Activated naive CD8-positive, alpha-beta T cell treated with anti-CD3 and anti-CD28 coated beads for 36 hours (primary cell): ENCODE measurements around the gene EPB41L1. TPM values are rescaled to one million over a fixed set of nuclear protein-coding genes. Genes with fewer than 3 reads are reported as not detected.

Experiments used
- DNase-seq: peaks from one replicate; pipeline ENCODE4 v3.0.0; 2021
- H3K27ac Mint-ChIP-seq: one replicate; pipeline ENCODE4 v1.8.0; 2022; ENCODE audit warnings: mild to moderate bottlenecking, moderate library complexity, mixed read lengths
- H3K27me3 Mint-ChIP-seq: one replicate; pipeline ENCODE4 v1.8.0; 2022; ENCODE audit warnings: mild to moderate bottlenecking, mixed read lengths
- H3K36me3 Mint-ChIP-seq: one replicate; pipeline ENCODE4 v1.8.0; 2021; ENCODE audit warnings: mild to moderate bottlenecking, mixed read lengths
- H3K4me1 Mint-ChIP-seq: one replicate; pipeline ENCODE4 v1.8.0; 2021; ENCODE audit warnings: mixed read lengths
- H3K4me3 Mint-ChIP-seq: one replicate; pipeline ENCODE4 v1.8.0; 2022; ENCODE audit warnings: mild to moderate bottlenecking, moderate library complexity, mixed read lengths
- H3K9me3 Mint-ChIP-seq: one replicate; pipeline ENCODE4 v1.8.0; 2022; ENCODE audit warnings: mixed read lengths
- total RNA-seq, 2 experiments: library from RNA; stranded (reverse); gene quantifications; one replicate each; pipeline ENCODE4 v1.2.3, GENCODE V29; 2021

EPB41L1 gene
- total RNA-seq, 2 experiments from 2014 or later, result 0.84 to 0.99 TPM

DNA sequence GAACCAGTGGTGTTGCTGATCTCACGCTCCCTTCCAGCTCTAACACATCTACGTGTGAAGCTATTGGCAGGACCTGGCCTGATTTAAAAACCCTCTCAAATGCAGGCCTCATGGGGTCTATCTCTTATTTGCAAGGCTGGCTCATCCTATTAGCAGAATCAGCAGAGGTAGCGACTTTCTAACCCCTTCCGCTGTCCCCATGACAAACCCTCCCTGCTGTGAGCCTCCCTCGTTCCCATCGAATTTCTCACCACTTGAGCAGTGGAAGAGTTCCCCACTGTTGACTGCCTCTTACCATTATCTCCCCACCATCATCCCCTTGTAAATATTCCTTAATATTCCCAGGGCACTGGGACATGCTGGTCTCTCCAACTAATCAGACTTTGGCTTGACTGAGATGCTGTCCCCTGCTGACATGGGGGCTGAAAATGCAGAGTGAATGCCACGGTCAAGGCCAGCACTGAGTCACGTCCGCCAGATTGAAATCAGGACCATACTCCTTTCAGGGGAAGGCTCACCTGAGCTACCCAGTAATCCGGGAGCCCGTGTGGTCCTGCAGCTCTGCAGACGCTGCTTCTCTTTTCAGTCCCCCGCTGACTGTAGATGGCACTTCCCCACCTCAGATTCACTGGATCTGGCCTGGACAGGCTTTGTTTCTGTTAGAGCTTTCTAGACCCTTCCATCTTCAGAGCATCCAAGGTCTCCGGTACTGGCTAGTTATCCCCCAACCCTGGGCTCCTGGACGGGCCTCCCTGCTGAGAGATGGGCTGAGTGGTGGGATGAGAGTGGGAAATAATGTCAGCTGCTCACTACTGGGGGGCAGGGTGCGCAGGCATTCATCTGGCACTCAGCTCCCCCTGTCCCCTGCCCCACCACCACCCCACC, 104.9 kb downstream of the EPB41L1 start:
- no peak overlapping the region for H3K27ac Mint-ChIP-seq
- no peaks in the 10 kb centered on the region for H3K9me3 Mint-ChIP-seq
- no peaks in the 10 kb centered on the region for H3K4me1 Mint-ChIP-seq
- H3K4me3 Mint-ChIP-seq, result no peak overlapping the region
- no peak for DNase-seq
- peaks cover 3% of the 10 kb centered on the region for H3K36me3 Mint-ChIP-seq
- no peaks in the 10 kb centered on the region for H3K27me3 Mint-ChIP-seq

DNA sequence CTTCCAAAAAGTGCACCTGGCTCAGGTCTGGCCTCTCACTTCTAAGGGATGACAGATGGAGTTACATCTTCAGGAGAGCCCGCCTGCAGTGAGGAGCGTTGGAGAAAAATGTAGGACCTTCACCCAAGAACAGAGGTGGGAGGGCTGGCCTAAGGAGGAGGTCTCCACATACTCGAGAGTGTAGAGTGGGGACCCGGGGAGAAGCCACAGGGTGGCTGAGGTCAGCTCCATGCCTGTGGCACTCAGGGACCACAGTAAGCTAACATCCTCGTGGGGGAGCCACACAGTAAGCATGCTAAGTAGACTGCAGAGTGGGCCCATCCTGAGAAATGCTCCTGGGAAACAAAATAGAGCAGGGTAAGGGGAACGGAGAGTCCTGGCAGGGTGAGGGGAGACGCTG, 105.8 kb downstream of the EPB41L1 start:
- Mint-ChIP-seq H3K36me3 (peaks cover 3% of the 10 kb centered on the region), H3K4me1 (no peaks in the 10 kb centered on the region), H3K27ac (no peak overlapping the region), H3K9me3 (no peaks in the 10 kb centered on the region), H3K27me3 (no peaks in the 10 kb centered on the region), H3K4me3 (no peak overlapping the region)
- DNase-seq, result no peak

DNA sequence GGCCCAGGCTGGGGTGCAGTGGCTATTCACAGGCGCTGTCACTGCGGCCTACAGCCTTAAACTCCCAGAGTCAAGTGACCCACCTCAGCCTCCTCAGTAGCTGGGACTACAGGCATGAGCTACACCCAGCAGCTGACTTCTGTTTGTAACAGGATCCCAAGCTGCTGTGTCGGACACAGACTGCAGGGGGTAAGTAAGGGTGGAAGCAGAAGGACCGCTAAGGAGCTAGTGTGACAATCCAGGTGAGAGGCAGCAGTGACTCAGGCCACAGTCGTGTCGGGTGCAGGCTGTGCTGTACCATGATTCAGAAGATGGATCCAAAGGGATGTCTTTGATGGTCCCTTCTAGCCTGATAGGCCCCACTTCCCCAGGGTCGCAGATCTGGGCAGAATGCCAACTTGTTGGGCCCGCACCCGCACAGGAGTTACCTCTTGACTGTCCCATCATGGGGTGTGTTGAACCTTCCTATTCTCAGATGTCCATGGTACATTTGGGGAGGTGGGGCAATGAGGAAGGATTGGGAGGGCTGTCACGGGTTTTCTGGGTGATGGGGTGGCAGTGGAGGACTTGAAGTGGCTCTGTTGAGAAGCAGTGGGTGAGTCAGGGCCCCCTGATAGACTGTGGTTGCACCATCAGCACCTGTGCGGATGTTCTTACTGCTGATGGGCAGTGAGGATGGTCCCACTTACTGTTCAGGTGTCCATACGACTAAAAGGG, 107.0 kb downstream of the EPB41L1 start:
- Mint-ChIP-seq H3K4me3 (no peak overlapping the region), H3K27ac (no peak overlapping the region), H3K36me3 (no peaks in the 10 kb centered on the region), H3K27me3 (no peaks in the 10 kb centered on the region), H3K4me1 (no peaks in the 10 kb centered on the region), H3K9me3 (no peaks in the 10 kb centered on the region)
- DNase-seq, result no peak

DNA sequence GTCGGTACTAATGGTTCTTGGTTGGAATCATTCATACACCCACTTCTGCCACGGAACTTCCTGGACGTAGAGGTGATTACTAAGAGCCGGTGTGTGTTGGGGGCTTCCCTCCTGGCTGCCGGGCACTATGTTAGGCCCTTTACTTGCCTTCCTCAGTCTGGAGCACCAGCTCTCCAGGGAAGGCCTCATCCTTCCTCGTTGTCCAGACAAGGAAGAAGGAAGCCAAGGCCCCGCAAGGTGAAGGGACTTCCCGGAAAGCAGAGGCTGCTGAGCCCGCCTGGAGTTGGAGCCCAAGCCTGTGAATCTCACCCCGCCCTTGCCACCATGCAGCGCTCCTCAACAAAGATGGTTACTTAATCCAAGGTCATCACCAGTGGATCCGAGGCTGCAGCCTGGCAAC, 107.9 kb downstream of the EPB41L1 start:
- H3K4me1 Mint-ChIP-seq, result no peaks in the 10 kb centered on the region
- H3K36me3 Mint-ChIP-seq, result no peaks in the 10 kb centered on the region
- H3K9me3 Mint-ChIP-seq, result no peaks in the 10 kb centered on the region
- no peak overlapping the region for H3K27ac Mint-ChIP-seq
- no peak overlapping the region for H3K4me3 Mint-ChIP-seq
- H3K27me3 Mint-ChIP-seq, result no peaks in the 10 kb centered on the region
- DNase-seq, result no peak

DNA sequence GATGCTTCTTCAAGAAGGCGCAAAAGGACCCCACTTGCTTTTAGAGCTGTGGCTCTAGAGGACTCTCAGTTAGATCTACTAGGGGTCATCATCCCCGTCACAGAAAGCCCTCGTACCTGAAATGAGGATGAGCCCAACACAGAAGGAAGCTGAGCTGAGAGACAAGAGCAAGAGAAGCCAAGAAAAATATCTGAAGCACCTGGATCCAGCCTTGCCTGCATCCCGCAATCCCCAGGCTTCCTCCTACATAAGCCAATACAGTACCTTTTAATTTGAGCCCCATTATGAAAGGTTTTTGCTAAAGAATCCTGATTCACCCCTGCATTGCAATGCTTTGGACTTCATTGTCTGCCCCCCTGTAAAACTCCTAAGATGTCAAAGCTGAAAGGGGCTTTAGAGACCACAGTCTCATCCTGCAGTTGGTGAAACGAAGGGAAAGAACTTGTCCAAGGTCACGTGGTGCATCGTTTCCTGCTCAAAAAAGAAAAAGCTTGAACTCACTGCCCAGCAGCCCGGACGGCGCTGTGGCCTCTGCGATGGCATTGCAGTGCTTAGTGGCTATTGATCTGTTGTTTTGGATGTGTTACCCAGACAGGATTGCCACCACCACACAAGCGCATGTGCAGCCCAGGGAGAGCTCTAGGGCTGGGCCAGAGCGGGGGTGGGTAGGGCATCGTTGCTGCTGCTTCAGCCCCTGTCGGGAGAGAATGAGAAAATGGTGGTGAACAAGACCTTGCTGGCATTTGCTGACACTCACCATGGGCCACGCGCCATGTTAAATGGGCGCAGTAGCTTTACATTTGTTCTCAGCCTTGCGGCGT, 110.1 kb downstream of the EPB41L1 start:
- DNase-seq, result no peak

DNA sequence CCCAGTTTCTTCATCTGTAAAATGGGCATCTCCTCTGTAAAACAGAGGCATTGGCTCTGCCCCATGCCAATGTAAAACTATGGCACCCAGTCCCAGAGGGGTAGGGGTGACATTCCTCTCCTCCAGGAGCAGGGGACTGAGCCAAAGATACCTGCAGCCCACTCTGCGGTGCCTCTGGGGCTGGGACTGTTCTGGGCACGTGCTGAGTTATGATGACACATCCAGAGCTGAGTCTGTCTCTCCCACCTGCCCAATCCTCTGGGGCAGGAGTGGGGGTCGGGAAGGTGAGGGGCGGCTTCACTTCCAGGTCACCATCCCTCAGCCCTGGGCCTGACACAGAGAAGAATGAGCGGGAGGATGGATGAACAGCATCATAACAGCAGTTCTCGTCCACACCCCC, 111.6 kb downstream of the EPB41L1 start:
- DNase-seq, result no peak
- Mint-ChIP-seq H3K36me3 (no peaks in the 10 kb centered on the region), H3K4me3 (no peak overlapping the region), H3K4me1 (no peaks in the 10 kb centered on the region), H3K27ac (no peak overlapping the region), H3K27me3 (no peaks in the 10 kb centered on the region), H3K9me3 (no peaks in the 10 kb centered on the region)

More for the DNA sequence above, 110.1 kb downstream of the EPB41L1 start:
- Mint-ChIP-seq H3K36me3 (no peaks in the 10 kb centered on the region), H3K27ac (no peak overlapping the region), H3K4me1 (no peaks in the 10 kb centered on the region), H3K4me3 (no peak overlapping the region), H3K27me3 (no peaks in the 10 kb centered on the region), H3K9me3 (no peaks in the 10 kb centered on the region)

DNA sequence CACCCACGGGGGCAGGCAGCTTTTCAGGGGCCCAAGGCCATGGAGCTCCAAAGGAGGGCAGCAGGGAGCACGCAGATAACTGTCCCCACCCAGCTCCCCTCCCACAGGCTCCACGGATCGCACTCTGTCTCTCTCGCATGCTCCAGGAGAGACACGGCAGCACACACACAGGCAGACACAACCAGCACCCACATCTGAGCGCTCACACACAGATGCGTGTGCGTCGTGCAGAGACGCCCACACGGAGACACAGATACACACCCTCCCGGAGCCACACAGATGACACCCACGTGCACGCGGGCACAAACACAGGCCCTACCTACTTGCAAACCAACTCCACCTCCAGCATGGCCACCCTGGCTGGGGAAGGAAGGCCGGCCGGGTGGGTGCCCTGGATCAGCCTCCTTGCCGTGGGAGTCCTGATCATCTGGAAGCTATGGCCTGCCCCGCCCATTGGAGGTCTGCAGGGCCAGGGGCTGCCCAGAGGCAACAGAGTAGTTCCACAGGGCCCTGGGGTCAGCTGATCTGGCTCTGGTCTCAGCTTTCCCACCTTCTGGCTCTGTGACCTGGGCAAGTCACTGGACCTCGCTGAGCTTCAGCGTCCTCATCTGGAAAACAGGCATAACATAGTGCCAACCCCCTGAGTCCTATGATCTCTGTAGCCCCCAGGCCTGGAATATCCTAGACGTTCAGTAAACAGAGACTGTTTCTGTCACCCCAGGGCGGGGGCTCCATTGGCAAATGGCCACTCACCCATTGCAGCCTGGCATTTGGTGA, 113.3 kb downstream of the EPB41L1 start:
- Mint-ChIP-seq H3K27me3 (no peaks in the 10 kb centered on the region), H3K9me3 (no peaks in the 10 kb centered on the region), H3K36me3 (no peaks in the 10 kb centered on the region), H3K4me3 (no peak overlapping the region), H3K4me1 (no peaks in the 10 kb centered on the region), H3K27ac (no peak overlapping the region)
- DNase-seq, result no peak

DNA sequence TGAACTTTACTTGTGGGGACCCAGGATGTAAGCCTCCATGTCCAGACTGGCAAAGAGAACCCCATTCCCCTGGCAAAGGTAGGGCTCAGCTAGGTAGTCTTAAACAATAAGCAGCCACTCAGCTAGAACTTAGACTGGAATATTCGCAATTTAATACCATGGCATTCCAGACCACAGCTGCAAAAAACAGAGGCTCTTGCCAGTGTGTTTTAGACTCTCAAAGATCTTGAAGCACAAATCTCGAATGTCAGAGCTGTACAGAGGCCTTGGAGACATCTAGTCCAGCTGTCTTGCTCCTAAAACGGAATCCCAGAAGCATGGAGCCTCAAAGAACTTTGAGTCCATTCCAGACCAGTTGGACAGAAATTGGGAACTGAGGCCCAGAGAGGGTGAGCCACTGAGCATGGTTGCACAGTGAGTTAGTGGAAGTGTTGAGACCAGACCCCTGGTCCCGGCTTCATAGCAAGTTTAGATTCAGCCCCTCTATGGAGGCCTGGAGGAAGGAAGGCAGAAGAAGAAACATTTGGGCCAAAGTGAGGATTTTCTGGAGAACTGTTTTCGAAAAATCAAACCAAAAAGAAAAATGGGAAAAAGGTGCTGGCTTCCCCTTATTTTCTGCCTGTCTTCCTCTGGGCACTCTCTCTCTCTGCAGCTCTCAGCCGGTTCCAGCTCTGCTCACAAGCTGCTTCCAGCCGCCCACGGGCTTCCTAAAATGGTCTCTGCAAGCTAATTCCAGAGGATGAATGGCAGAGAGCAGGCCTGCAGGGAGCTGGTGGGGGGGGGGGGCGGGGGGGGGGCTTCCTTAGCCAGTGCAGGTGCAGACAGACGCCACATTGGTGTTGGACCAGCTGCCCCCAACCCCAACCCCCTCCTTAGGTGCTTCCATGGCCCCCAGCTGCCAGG, 114.2 kb downstream of the EPB41L1 start:
- Mint-ChIP-seq H3K36me3 (no peaks in the 10 kb centered on the region), H3K9me3 (no peaks in the 10 kb centered on the region), H3K4me1 (no peaks in the 10 kb centered on the region), H3K27me3 (peaks cover 2% of the 10 kb centered on the region), H3K4me3 (no peak overlapping the region), H3K27ac (no peak overlapping the region)
- DNase-seq, result no peak

DNA sequence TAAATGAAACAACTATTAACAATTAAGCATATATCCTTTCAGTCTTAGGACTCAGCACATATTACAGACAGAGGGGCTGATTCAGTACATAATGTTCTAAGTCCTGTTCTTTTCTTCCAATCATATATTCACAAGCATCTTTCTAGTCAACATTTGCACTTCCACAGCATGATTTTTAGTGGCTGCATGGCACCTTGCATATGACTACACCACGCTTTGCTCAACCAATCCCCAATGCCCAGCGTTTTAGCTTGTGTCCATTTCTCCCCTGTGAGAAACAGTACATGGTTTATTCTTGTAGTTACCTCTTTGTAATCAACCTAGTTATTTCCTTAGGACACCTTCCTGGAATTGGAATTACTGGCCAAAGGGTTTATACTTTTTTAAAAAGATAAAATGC, 115.0 kb downstream of the EPB41L1 start:
- H3K4me1 Mint-ChIP-seq, result no peaks in the 10 kb centered on the region
- no peak for DNase-seq
- H3K36me3 Mint-ChIP-seq, result no peaks in the 10 kb centered on the region
- H3K27ac Mint-ChIP-seq, result no peak overlapping the region
- no peak overlapping the region for H3K4me3 Mint-ChIP-seq
- peaks cover 8% of the 10 kb centered on the region for H3K27me3 Mint-ChIP-seq
- no peaks in the 10 kb centered on the region for H3K9me3 Mint-ChIP-seq

DNA sequence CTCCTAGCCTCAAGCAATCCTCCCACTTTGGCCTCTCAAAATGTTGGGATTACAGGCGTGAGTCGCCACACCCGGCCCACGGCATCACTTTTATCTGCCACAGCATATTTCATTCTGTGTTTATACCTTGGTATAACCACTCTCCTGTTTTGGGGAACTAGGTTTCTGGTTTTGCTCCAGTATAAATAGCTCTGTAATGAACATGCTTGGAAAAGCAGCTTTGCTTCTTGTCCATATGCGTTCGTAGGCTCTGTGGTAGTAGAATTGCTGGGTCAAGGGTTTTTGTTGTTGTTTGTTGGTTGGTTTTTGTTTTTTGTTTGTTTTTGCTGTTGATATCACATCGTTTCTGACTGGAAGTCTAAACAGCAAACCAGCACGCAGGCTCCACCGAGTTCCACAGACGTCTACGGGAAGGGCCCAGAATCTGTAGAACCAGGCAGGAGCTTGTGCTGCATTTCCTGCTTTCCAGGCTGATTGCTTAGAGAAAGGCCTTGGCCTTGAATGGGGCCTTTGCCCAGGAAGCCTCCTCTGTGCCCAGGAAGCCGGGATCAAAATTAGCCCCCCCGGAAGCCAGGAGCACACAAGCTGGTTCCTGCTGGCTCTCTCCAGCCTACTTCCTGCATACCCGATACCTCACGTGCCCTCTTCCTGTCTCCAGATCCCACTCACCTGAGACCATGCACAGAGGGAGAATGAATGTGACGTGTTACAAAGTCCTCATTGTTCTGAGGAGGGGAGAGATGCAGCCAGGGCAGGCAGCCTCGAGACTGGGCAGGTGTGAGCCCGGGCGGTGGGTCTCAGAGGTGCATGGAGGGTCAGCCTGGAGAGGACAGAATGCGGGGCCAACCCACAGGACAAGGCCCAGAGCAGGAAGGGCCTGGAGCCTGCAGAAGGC, 116.5 kb downstream of the EPB41L1 start:
- H3K36me3 Mint-ChIP-seq, result no peaks in the 10 kb centered on the region
- no peaks in the 10 kb centered on the region for H3K9me3 Mint-ChIP-seq
- H3K4me1 Mint-ChIP-seq, result no peaks in the 10 kb centered on the region
- no peak overlapping the region for H3K27ac Mint-ChIP-seq
- H3K27me3 Mint-ChIP-seq, result peaks cover 8% of the 10 kb centered on the region
- no peak overlapping the region for H3K4me3 Mint-ChIP-seq
- DNase-seq, result no peak

DNA sequence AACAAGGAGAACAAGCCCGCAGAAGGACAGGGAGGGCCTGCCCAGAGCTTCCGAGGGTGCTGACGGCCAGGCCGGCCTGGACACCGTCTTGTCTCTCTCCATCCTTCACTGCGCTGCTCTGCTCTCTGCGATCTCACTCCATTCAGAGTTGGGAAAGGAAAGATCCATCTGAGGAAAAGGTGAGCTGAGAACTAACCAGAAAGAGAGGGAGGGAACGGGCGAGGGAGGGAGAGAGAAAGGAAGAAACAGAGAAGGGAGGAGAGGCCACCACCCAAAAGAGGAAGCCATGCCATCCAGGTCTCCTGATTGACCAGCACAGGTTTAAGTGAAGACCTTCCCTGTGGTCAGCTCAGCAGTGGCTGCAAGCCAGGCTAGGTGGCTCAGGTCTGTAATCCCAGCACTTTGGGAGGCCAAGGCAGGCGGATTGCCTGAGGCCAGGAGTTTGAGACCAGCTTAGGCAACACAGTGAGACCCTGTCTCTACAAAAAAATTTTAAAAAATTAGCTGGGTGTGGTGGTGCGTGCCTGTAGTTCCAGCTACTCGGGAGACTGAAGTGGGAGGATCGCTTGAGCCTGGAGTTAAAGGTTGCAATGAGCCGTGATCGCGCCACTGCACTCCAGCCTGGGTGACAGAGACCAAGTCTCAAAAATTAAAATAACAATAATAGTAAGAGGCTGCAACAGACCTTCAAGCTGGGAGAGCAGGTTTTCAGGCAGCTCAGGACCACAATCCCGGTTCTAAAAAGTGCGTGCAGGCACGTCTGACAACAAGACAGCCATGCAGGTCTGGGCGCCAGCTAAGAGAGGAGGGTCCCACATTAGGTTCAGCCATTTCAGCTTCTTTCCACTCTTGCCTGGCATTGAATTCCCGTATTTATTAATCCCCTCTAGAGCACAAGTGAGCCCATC, 117.4 kb downstream of the EPB41L1 start:
- H3K36me3 Mint-ChIP-seq, result no peaks in the 10 kb centered on the region
- H3K4me1 Mint-ChIP-seq, result no peaks in the 10 kb centered on the region
- H3K27ac Mint-ChIP-seq, result no peak overlapping the region
- DNase-seq, result no peak
- no peaks in the 10 kb centered on the region for H3K9me3 Mint-ChIP-seq
- peaks cover 8% of the 10 kb centered on the region for H3K27me3 Mint-ChIP-seq
- no peak overlapping the region for H3K4me3 Mint-ChIP-seq

DNA sequence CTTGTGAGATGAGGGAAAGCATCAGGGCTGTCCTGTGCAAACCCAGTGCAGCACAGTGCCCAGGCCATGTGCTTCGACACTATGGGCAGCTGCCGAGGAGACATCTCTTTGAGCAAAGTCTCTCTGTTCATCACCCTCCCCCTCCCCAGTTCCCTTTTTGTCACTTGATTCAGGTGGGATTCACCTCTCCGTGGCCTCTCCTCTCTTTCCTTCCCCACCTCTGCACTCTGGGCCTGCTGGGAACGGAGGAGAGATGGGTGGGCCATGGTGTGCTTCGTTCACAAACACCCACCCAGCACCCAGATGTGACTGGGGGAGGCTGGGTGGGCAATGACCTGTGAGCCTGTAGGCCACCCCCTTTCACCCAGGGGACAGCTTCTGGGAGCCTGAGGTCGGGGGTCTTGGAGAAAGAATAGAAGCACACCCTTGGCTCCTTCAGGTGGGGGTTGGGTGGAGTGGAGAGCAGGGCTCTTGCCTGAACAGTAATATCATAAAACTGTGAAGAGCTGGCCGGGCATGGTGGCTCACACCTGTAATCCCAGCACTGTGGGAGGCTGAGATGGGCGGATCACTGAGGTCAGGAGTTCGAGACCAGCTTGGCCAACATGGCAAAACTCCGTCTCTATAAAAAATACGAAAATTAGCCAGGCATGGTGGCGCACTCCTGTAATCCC, 118.1 kb downstream of the EPB41L1 start:
- peaks cover 8% of the 10 kb centered on the region for H3K27me3 Mint-ChIP-seq
- no peak overlapping the region for H3K27ac Mint-ChIP-seq
- H3K4me3 Mint-ChIP-seq, result no peak overlapping the region
- no peak for DNase-seq
- H3K36me3 Mint-ChIP-seq, result no peaks in the 10 kb centered on the region
- H3K9me3 Mint-ChIP-seq, result no peaks in the 10 kb centered on the region
- H3K4me1 Mint-ChIP-seq, result no peaks in the 10 kb centered on the region
